HUDEP-2 (cell line): ENCODE measurements around the gene SPATA31D3.
"Not testable (repeated sequence)": the region's sequence is repeated elsewhere in the genome, so short reads cannot be mapped to it uniquely, and the experiment has no call there.

Source experiments
- DNase-seq, 76 experiments: peaks; one replicate each; lab custom pipeline; 2025; ENCODE audit not compliant: unreplicated experiment in 76 of 76; lab: John Stamatoyannopoulos, UW

The SPATA31D3 gene

DNA sequence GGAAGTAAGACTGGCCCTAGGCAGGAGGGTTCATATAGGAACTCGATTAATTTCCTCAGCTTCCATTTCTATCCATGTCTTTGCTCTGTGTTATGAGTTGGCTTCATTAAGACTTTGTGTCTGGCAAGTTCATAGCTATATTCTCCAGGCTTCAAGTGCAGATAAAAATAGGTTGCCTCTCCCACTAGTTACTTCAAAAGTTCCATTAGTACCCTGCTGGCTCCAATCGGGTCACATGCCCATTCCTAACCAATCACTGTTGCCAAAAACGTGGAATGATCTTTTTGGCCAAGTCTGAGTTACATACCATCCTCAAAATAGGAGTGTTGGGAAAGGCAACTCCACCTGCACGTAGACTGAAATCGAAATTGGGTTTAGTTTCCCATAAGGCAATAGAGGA is 31.5 kb downstream of the SPATA31D3 start:
- no peak for DNase-seq

GRCh38 chr9:81976351-81976750 is 33.1 kb downstream of the SPATA31D3 start:
- DNase-seq, result no peak

DNA sequence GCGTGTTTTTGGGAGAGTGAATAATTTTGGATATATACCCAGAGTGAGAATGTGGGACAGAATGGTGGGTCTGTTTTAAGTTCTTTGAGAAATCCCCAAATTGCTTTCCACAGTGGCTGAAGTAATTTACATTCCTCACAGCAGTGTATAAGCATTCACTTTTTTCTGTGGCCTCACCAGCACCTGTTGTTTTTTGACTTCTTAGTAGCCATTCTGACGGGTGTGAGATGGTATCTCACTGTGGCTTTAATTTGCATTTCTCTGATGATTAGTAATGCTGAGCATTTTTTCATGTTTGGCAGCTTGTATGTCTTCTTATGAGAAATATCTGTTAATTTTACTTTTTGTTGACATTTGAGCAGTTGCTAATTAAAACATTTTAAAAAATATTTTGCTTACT is 35.9 kb downstream of the SPATA31D3 start:
- DNase-seq, result no peak

DNA sequence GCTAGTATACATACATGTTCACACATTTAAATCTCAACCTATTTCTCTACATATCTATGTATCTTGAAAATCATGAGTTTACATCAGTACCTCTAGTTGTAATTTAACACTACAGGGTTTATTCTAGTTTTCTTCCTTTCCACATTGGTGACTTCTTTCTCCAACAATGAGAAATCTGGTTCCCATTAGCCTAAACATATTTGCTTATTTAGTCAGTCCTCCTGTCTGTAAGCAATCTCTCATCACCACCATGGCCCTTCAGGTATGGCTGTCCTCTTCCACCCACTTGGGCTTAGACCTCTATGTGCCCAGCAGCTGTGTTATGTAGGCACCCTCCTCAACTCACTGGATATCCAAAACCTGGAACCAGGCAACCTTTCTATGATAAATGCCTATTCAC is 37.3 kb downstream of the SPATA31D3 start:
- no peak for DNase-seq

DNA sequence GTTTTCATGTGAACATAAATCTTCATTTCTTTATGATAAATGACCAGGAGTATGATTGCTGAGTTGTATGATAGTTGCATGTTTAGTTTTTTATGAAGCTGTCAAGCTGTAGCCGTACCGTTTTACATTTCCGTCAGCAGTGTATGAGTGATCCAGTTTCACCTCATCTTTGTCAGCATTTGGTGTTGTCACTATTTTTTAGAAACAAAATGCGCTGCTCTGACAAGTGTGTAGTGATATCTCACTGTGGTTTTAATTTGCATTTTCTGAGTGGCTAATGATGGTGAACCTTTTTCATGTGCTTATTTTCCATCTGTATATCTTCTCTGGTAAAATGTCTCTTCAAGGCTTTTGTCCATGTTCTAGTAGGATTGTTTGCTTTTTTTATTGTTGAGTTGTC is 38.6 kb downstream of the SPATA31D3 start:
- DNase-seq, result no peak

DNA sequence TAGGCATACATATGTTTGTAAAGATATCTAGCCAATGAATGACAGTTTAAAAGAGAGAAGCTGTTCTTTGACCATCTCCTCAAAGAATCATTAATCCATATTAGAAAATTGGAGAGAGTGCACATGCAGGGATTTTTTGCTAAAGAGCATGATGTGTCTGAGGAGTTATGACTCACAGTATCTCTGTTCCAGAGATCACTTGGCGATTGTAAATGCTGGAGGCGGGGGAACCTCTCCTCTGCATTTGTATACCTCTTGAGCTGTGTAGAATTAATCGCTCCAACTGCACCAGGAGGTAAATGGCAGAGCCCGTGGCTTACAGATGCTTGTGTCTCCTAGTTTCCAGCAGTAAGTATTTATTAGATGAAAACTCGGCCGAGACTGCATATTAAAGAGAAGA is 41.6 kb downstream of the SPATA31D3 start:
- DNase-seq, result no peak

DNA sequence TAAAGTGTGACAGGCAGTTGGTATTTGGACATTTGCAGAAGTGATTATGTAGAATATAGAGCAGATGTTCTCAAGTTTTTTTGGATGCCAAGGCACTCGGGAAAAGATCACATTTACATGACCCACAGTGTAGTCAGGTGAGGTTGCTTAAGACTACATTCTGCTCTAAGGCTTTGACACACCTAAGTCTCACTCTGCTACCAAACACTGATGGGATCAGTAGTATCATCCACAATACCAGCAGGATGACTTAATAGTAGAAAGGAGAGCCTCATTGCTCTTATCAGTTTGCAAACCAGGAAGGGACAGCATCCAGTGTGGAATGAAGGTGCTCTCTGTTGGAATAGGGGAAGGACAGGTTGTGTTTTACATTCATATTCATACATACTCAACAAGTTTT is 42.8 kb downstream of the SPATA31D3 start:
- no peak for DNase-seq

DNA sequence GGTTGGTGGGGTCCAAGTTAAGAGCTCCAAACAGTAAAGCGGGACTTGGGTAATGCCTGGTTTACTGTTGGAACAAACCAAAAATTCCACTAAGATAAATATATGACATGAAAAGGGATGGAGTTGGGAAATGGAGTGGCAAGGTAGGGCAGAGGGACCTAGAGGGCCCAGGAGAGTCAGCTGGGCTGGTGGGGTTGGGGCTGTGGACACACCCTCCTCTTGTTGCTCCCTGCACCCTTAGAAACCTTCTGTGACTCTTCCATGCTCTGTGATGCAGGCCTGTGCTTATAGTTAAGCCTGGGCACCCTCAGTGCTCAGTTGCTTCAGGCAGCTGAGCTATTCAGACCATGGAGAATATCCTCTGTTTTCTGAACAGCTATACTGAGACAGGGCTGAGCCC is 45.2 kb downstream of the SPATA31D3 start, which contains the start of gene SPATA31D1:
Gene SPATA31D1, plus strand, starts transcription at position 301 of the 400 bp plus-strand sequence. Its CDS starts 47 bp downstream, at position 348.
- not testable (repeated sequence) for DNase-seq

DNA sequence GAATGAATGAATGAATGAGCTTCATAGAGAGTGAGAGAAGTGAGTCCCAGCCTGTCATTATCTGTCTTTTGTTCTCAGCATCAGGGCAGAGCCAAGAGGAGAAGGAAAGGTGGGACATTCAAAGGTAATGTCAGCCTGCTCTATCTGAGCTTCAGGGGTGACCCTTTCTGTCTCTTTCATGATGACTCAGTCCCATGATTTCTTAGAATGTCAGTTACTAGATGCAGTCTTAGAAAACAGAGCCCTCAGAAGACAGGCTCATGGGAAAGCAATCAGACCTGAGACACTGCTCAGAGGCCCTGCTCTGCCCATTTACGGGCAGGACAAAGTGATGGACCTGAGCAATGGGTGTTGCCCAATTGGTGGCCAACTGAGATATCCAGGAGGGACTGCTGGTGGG is 46.4 kb downstream of the SPATA31D3 start:
- DNase-seq, result no peak

- no peak for DNase-seq
Measured at GRCh38 chr9:81993656-81994055, 50.4 kb downstream of the SPATA31D3 start.
